22Rv1 (cell line): Measurements from ENCODE around the gene CREB5.

Experiments
- CTCF ChIP-seq: fragments of 450-650 bp; IDR thresholded peaks from 2 replicates; pipeline ENCODE4 v1.5.1; 2017; ENCODE audit warnings: mild to moderate bottlenecking
- ZFX ChIP-seq: fragments of 450-650 bp; IDR thresholded peaks from 2 replicates; pipeline ENCODE4 v1.6.1; 2017; ENCODE audit warnings: antibody characterized with exemption, borderline replicate concordance

- TF ChIP-seq CTCF, result no peak
- TF ChIP-seq ZFX, result no peak
Observed at GRCh38 chr7:28498636-28499035, 86.3 kb downstream of the CREB5 start.
